K562 (cell line): ENCODE results near the gene ABCC9. TPM values are rescaled to one million over a fixed set of nuclear protein-coding genes. Genes with fewer than 3 reads are reported as not detected.
A peak's percentile ranks its signal among the peaks of the same experiment; 100 is the strongest.

Experiments
- ATAC-seq: fragments of 200-7000 bp; cut with Tn5 transposase; 3 replicates; pipeline ENCODE4 v1.9.1; 2020; ENCODE audit warnings: moderate library complexity
- Bru-seq: library from RNA; stranded (reverse); fragments of 400-500 nt; gene quantifications from one replicate; lab custom pipeline; 2021; lab: Mats Ljungman, UMichigan
- BruChase-seq, 2 experiments: library from RNA; stranded (reverse); fragments of 400-500 nt; gene quantifications; one replicate each; lab custom pipeline; 2021; lab: Mats Ljungman, UMichigan
- BruUV-seq: library from RNA; stranded (reverse); fragments of 400-500 nt; replicated peaks from 2 replicates; lab custom pipeline; 2021; lab: Mats Ljungman, UMichigan
- CTCF ChIA-PET: fragments of 300-600 bp; formaldehyde crosslinking; extraction: SDS; loops from one replicate; lab custom pipeline; 2021; ENCODE audit warnings: low intra/inter-chr PET ratio; lab: Yijun Ruan, JAX
- POLR2A ChIA-PET: fragments of 300-600, 350-650 bp; sonication (Branson Sonifier 250); formaldehyde crosslinking; extraction: SDS; loops from one replicate; lab custom pipeline; 2021; ENCODE audit warnings: antibody characterized with exemption, inconsistent platforms; lab: Yijun Ruan, JAX
- DNase-seq, 4 experiments: peaks; one replicate each; pipeline versions ENCODE4 v3.0.0 to v3.0.0-alpha.2; 2011 to 2018; ENCODE audit warnings: low spot score in 3 of 4, mixed read lengths in 3 of 4; ENCODE audit errors: extremely low read depth in 1 of 4
- FAIRE-seq: peaks from 2 replicates; lab custom pipeline; 2011; peaks lifted over from hg19 to GRCh38; lab: Jason Lieb, UNC
- H2AFZ ChIP-seq: 2 replicates; pipeline ENCODE4 v1.6.0; 2011; ENCODE audit warnings: low read depth, low read length, control low read depth, inconsistent platforms
- H3K27ac ChIP-seq: fragments of 200-600 bp; 3 replicates; pipeline ENCODE4 v1.8.0; 2011; ENCODE audit warnings: low read depth, mild to moderate bottlenecking, control low read depth, inconsistent platforms, low read length, moderate library complexity, mixed read lengths; ENCODE audit errors: extremely low read depth
- H3K27me3 ChIP-seq, 2 experiments: fragments of 300-600 bp in 1 of 2; 2 replicates in 1 of 2; 3 replicates in 1 of 2; pipeline versions ENCODE4 v1.6.0 to v1.8.0; 2011; ENCODE audit warnings: inconsistent platforms in 2 of 2, low read length in 2 of 2, mild to moderate bottlenecking in 1 of 2, mixed read lengths in 1 of 2, moderate library complexity in 1 of 2; ENCODE audit not compliant: control insufficient read depth in 2 of 2, insufficient read depth in 2 of 2
- H3K36me3 ChIP-seq: fragments of 300-600 bp; 3 replicates; pipeline ENCODE4 v1.8.0; 2011; ENCODE audit warnings: mild to moderate bottlenecking, low read length, inconsistent platforms; ENCODE audit not compliant: control insufficient read depth, insufficient read depth
- H3K4me1 ChIP-seq, 2 experiments: fragments of 200-600 bp in 1 of 2; replicated peaks in 1 of 2; 2 replicates in 1 of 2; 3 replicates in 1 of 2; pipeline versions ENCODE4 v1.5.1 to v1.8.0; 2011; ENCODE audit warnings: inconsistent platforms in 2 of 2, low read length in 2 of 2, mild to moderate bottlenecking in 1 of 2, mixed read lengths in 1 of 2, moderate library complexity in 1 of 2; ENCODE audit not compliant: control insufficient read depth in 2 of 2, insufficient read depth in 2 of 2
- H3K4me2 ChIP-seq: 2 replicates; pipeline ENCODE4 v1.6.1; 2011; ENCODE audit warnings: low read length, control low read depth, inconsistent platforms, mixed read lengths; ENCODE audit not compliant: insufficient read depth
- H3K4me3 ChIP-seq: fragments of 200-600 bp; sonication (generic), shearing (Covaris generic); 2 replicates; pipeline ENCODE4 v1.5.1; 2016; ENCODE audit warnings: control low read depth, inconsistent platforms
- H3K79me2 ChIP-seq: fragments of 200-600 bp; 3 replicates; pipeline ENCODE4 v1.8.0; 2011; ENCODE audit warnings: low read length, inconsistent platforms; ENCODE audit not compliant: control insufficient read depth, insufficient read depth
- H3K9ac ChIP-seq, 2 experiments: 2 replicates each; pipeline versions ENCODE4 v1.6.0 to v1.6.1; 2011; ENCODE audit warnings: low read depth in 2 of 2, low read length in 2 of 2, control low read depth in 1 of 2, inconsistent platforms in 1 of 2, mild to moderate bottlenecking in 1 of 2, mixed read lengths in 1 of 2; ENCODE audit not compliant: insufficient read depth in 1 of 2
- H3K9me1 ChIP-seq: one replicate; pipeline ENCODE4 v1.6.0; 2011; ENCODE audit warnings: inconsistent platforms, mild to moderate bottlenecking, low read length, moderate library complexity; ENCODE audit not compliant: control insufficient read depth, insufficient read depth
- H3K9me3 ChIP-seq: replicated peaks from 2 replicates; pipeline ENCODE4 v1.5.1; 2011; ENCODE audit warnings: low read depth, low read length, inconsistent platforms; ENCODE audit not compliant: control insufficient read depth, insufficient read depth
- H4K20me1 ChIP-seq: replicated peaks from 2 replicates; pipeline ENCODE4 v1.6.1; 2011; ENCODE audit warnings: low read length, inconsistent platforms, mixed read lengths; ENCODE audit not compliant: control insufficient read depth, insufficient read depth
- BCL6 ChIP-seq: fragments of 250-450 bp; sonication (Bioruptor Pico); IDR thresholded peaks from 2 replicates; pipeline ENCODE4 v1.4.0; 2020
- CBX3 ChIP-seq, 2 experiments: IDR thresholded peaks; 1 replicate in 1 of 2; 2 replicates in 1 of 2; pipeline ENCODE4 v1.6.1; 2012; ENCODE audit warnings: inconsistent platforms in 2 of 2, low read length in 2 of 2, borderline replicate concordance in 1 of 2, control low read depth in 1 of 2
- CBX8 ChIP-seq: fragments of 200-600 bp; sonication (generic); IDR thresholded peaks from 2 replicates; pipeline ENCODE4 v1.6.1; 2012; ENCODE audit warnings: borderline replicate concordance, mixed run types, low read depth, mild to moderate bottlenecking, moderate library complexity, mixed read lengths, low read length, control low read depth, inconsistent platforms; ENCODE audit not compliant: poor library complexity, severe bottlenecking; ENCODE audit errors: extremely low read depth
- ESRRA ChIP-seq: fragments of 450-650 bp; IDR thresholded peaks from 2 replicates; pipeline ENCODE4 v1.6.1; 2014; ENCODE audit warnings: low read depth, mild to moderate bottlenecking, moderate library complexity, borderline replicate concordance
- MECOM ChIP-seq: fragments of 250-450 bp; sonication (Bioruptor Pico); IDR thresholded peaks from 2 replicates; pipeline ENCODE4 v1.8.0; 2022; ENCODE audit warnings: inconsistent platforms
- NKRF ChIP-seq: fragments of 450-650 bp; IDR thresholded peaks from 2 replicates; pipeline ENCODE4 v1.6.1; 2016; ENCODE audit warnings: borderline replicate concordance
- POLR2G ChIP-seq: fragments of 200-400 bp; formaldehyde crosslinking; IDR thresholded peaks from 2 replicates; pipeline ENCODE4 v1.6.1; 2017; ENCODE audit warnings: low read depth, mild to moderate bottlenecking, antibody characterized with exemption, low read length, moderate library complexity
- RBBP5 ChIP-seq: fragments of 200-600 bp; sonication (generic); IDR thresholded peaks from 2 replicates; pipeline ENCODE4 v1.6.1; 2012; ENCODE audit warnings: borderline replicate concordance, mild to moderate bottlenecking, low read length, control low read depth, inconsistent platforms; ENCODE audit not compliant: insufficient read depth, poor library complexity, severe bottlenecking
- RBFOX2 ChIP-seq: fragments of 200-400 bp; formaldehyde crosslinking; IDR thresholded peaks from 2 replicates; pipeline ENCODE4 v1.6.1; 2017; ENCODE audit warnings: low read depth, mild to moderate bottlenecking, low read length, moderate library complexity
- ZBTB7A ChIP-seq: IDR thresholded peaks from 2 replicates; pipeline ENCODE4 v1.6.1; 2011; ENCODE audit warnings: low read depth, mild to moderate bottlenecking, low read length, moderate library complexity, borderline replicate concordance; ENCODE audit not compliant: control insufficient read depth
- ZNF239 ChIP-seq: fragments of 250-450 bp; sonication (Bioruptor Pico); IDR thresholded peaks from 2 replicates; pipeline ENCODE4 v1.4.0; 2020; ENCODE audit warnings: mild to moderate bottlenecking
- ZNF507 ChIP-seq: conservative IDR thresholded peaks from 2 replicates; pipeline ENCODE4 v1.6.1; 2017; ENCODE audit warnings: missing genetic modification characterization, missing compliant biosample characterization
- ZNF695 ChIP-seq: fragments of 450-650 bp; formaldehyde crosslinking; IDR thresholded peaks from 2 replicates; pipeline ENCODE4 v1.4.0; 2020; ENCODE audit warnings: mild to moderate bottlenecking, moderate library complexity
- WGBS: fragments of 100-300 bp; shearing (Covaris generic); methylation state at CpG from one replicate; pipeline ENCODE4 v1.1.6; 2016; ENCODE audit warnings: low coverage, mixed read lengths; ENCODE audit not compliant: insufficient coverage; ENCODE audit errors: missing lambda C conversion rate; 5-methylcytosine and 5-hydroxymethylcytosine counted together
- in situ Hi-C: fragments of 300-500 bp; cut with MboI; formaldehyde crosslinking; loops from 4 replicates; pipeline ENCODE4 v1.15.0; 2018; ENCODE audit warnings: inconsistent platforms, mixed read lengths
- intact Hi-C: fragments of 100-400 bp; cut with micrococcal nuclease; formaldehyde crosslinking; loops from 2 replicates; pipeline ENCODE4 v1.14.2; 2022
- long read RNA-seq, 3 experiments: library from polyadenylated mRNA in 2 of 3; library from RNA in 1 of 3; unstranded in 2 of 3; stranded (forward) in 1 of 3; transcript quantifications; one replicate each; pipeline ENCODE4 v2.0.0, GENCODE V29; 2019 to 2022
- polyA minus RNA-seq, 3 experiments: library from RNA; depleted of rRNA, polyadenylated mRNA; stranded (reverse); fragments of >200 nt; gene quantifications; 2 replicates each; pipeline ENCODE4 v1.2.3, GENCODE V29; 2011
- polyA plus RNA-seq, 8 experiments: library from polyadenylated mRNA; depleted of rRNA in 4 of 8; stranded (reverse) in 5 of 8; unstranded in 3 of 8; fragments of >200 nt; fragmentation: Nextera tagmentation in 2 of 8; fragmentation: Illumina TruSeq in 1 of 8; extraction: Ambion mirVana in 2 of 8; extraction: Trizol in 1 of 8; gene quantifications; 2 replicates each; pipeline versions ENCODE4 v1.2.1 to v1.2.3, GENCODE V29; 2011 to 2014; ENCODE audit warnings: inconsistent platforms in 1 of 8, missing spikeins in 1 of 8
- total RNA-seq, 7 experiments: library from RNA; depleted of rRNA in 6 of 7; stranded (reverse); fragments of >200 nt in 6 of 7; fragmentation: Illumina TruSeq in 2 of 7; extraction: Trizol in 2 of 7; gene quantifications; 2 replicates each; pipeline versions ENCODE4 v1.2.1 to v1.2.3, GENCODE V29; 2011 to 2021; ENCODE audit warnings: low replicate concordance in 1 of 7

ABCC9 gene
- total RNA-seq (2011; cell fraction: chromatin; rRNA removed; ENCODE audit: low replicate concordance): 2.3 and 3.5 TPM in 2 replicates
- 1.1 and 1.3 TPM in 2 replicates for total RNA-seq (2011; cell fraction: nucleolus; rRNA removed)
- total RNA-seq (2011; cell fraction: nucleoplasm; rRNA removed): 1.9 and 2.9 TPM in 2 replicates
- total RNA-seq (2014; rRNA removed) (0.05 and 0.16 TPM in 2 replicates), total RNA-seq (2014; rRNA removed; fragmentation: Illumina TruSeq; extraction: Trizol) (0.32 and 0.40 TPM in 2 replicates), total RNA-seq (2015; rRNA removed; fragmentation: Illumina TruSeq; extraction: Trizol) (0.15 and 0.18 TPM in 2 replicates), total RNA-seq (2021) (0.11 and 0.40 TPM in 2 replicates), polyA plus RNA-seq (2011; rRNA removed) (0.07 and 0.22 TPM in 2 replicates), polyA plus RNA-seq (2014; fragmentation: Illumina TruSeq; extraction: Trizol) (0.10 and 0.25 TPM in 2 replicates), polyA plus RNA-seq (2014; fragmentation: Nextera tagmentation; extraction: Ambion mirVana) (under 1 TPM; 0.10 to 0.13 TPM), polyA plus RNA-seq (2014; rRNA removed) (0.24 and 0.49 TPM in 2 replicates), polyA minus RNA-seq (2011; rRNA and poly(A)+ RNA removed) (0.78 and 0.91 TPM in 2 replicates), Bru-seq, nascent RNA (percentile 27 among the genes with signal in this experiment), BruChase-seq, experiment 1, labeled RNA remaining after a 2-hour chase (percentile 24 among the genes with signal in this experiment), BruChase-seq, experiment 2, labeled RNA remaining after a 6-hour chase (percentile 23 among the genes with signal in this experiment)
- polyA plus RNA-seq (2011; cell fraction: cytosol; rRNA removed): 0.06 and 0.07 TPM in 2 replicates
- 0.22 and 0.23 TPM in 2 replicates for polyA plus RNA-seq (2011; cell fraction: nucleus; rRNA removed)
- 0.25 and 0.28 TPM in 2 replicates for polyA plus RNA-seq (2012)
- polyA minus RNA-seq (2011; cell fraction: cytosol; rRNA and poly(A)+ RNA removed): 0.19 TPM in 1 of 2 replicates, not detected in the other
- polyA minus RNA-seq (2011; cell fraction: nucleus; rRNA and poly(A)+ RNA removed): 0.13 and 0.33 TPM in 2 replicates
- long read RNA-seq, experiment 1: 0 reads
- long read RNA-seq, experiment 2, partial matches to known transcripts: 0 of 1 reads
- long read RNA-seq, experiment 2, other reads (novel, unspliced or antisense): 1 of 1 reads
- long read RNA-seq, experiment 3: 0 reads

GRCh38 chr12:21940549-21941505 lies at the start of gene ABCC9:
ABCC9 (minus strand) TSS chr12:21941426; CDS start chr12:21936674, 4,752 bp downstream.
- no peaks in the 10 kb centered on the region for H3K79me2 ChIP-seq
- peak within 1 kb of the TSS; percentile 53 for H3K4me2 ChIP-seq
- CTCF ChIA-PET: interaction anchor here (0.5 kb wide), 1 partner anchor 477 kb away, joined by 3 read pairs; no protein-coding TSS in a partner anchor
- H3K9me3 ChIP-seq: no peaks in the 10 kb centered on the region; the same call in 1 of the 2 replicates
- H3K4me3 ChIP-seq: peak within 1 kb of the TSS; percentile 20; the same call in 1 of the 2 replicates
- POLR2A ChIA-PET: interaction anchor here (1.3 kb wide), 1 partner anchor 14 kb away, joined by 3 read pairs; no protein-coding TSS in a partner anchor
- peak; percentile 77 for ATAC-seq
- H2AFZ ChIP-seq: peak within 1 kb of the TSS; percentile 42
- 0 out of 5 replicates have a peak, but pooled peaks cover 0 to 14% of the 10 kb centered on the region in 2 experiments for H3K27me3 ChIP-seq
- in situ Hi-C loops (no loop called here), intact Hi-C loops (no loop called here)
- no peaks in the 10 kb centered on the region for H3K9me1 ChIP-seq
- FAIRE-seq: no peak
- H3K4me1 ChIP-seq: peaks cover 0 to 10% of the 10 kb centered on the region in 2 experiments; a peak in 2 of 5 replicates
- no peaks in the 10 kb centered on the region for H3K36me3 ChIP-seq
- DNase-seq: peak in 3 of 4 experiments; percentile 4 to 23 (median 11)
- no peaks in the 10 kb centered on the region for H4K20me1 ChIP-seq
- peak within 1 kb of the TSS in 1 of 2 experiments; percentile 78; a peak in 2 of 4 replicates for H3K9ac ChIP-seq
- TSS peak; percentile 63 for BruUV-seq
- H3K27ac ChIP-seq: no peak within 1 kb of the TSS
- 16% methylated on average over 25 of the region's 42 CpGs for WGBS
- TF ChIP-seq ZNF695 (CRISPR knock-in tag): no peak
- TF ChIP-seq RBFOX2: peak; percentile 39
- no peak for TF ChIP-seq ZNF239
- TF ChIP-seq CBX8: peak; percentile 18
- TF ChIP-seq NKRF: no peak
- no peak for TF ChIP-seq BCL6 (CRISPR knock-in tag)
- peak; percentile 19; the same call in 1 of the 2 replicates for TF ChIP-seq ZBTB7A
- TF ChIP-seq POLR2G: peak; percentile 43; the same call in 1 of the 2 replicates
- TF ChIP-seq ESRRA: no peak
- TF ChIP-seq ZNF507: no peak
- TF ChIP-seq RBBP5: no peak
- no peak for TF ChIP-seq MECOM (CRISPR knock-in tag)
- TF ChIP-seq CBX3 (IDR thresholded peaks at IDR 0.05; ENCODE audit: borderline replicate concordance in 1 of 2, low read length in 2 of 2): no peak
